SK-N-DZ (cell line): ENCODE results near the gene ATRN.

ENCODE experiments used
- DNase-seq: peaks from one replicate; pipeline ENCODE4 v3.0.0-alpha.2; 2015; ENCODE audit warnings: low spot score

ATRN gene

DNA sequence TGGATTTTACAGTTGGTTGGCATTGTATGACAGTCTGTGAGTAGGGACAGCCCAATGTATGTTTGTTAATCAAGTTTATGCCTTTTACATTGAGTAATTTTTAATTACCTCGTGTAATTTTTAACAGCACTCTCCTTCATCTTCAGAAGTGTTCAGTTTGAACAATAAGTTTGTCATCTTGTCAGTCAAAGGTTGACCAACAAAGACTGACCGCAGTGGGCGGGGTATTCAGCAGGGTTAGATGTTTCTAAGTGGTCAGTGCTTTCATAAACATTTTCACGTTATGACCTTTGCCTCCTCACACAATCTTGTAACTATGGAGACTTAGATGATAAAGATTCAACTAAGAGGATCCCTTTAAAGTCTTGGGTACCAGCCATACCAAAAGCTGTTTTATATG, 151.6 kb downstream of the ATRN start:
- no peak for DNase-seq

DNA sequence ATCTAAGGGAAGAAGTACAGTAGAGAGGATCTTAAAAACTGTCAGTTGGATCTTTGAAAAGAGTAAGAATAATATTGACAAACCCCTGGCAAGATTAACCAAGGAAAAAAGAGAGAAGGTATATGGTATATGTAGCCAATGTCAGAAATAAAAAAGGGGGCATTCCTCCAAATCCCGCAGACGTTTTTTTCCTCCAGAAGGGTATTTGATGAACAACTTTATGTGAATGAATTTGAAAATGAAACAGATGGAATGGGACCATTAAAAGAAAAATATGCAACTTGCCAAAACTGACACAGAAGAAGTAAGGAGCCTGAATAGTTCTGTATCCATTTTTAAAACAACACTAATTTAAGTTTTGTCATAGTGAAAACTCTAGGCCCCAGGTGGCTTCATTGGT, 156.7 kb downstream of the ATRN start:
- no peak for DNase-seq

DNA sequence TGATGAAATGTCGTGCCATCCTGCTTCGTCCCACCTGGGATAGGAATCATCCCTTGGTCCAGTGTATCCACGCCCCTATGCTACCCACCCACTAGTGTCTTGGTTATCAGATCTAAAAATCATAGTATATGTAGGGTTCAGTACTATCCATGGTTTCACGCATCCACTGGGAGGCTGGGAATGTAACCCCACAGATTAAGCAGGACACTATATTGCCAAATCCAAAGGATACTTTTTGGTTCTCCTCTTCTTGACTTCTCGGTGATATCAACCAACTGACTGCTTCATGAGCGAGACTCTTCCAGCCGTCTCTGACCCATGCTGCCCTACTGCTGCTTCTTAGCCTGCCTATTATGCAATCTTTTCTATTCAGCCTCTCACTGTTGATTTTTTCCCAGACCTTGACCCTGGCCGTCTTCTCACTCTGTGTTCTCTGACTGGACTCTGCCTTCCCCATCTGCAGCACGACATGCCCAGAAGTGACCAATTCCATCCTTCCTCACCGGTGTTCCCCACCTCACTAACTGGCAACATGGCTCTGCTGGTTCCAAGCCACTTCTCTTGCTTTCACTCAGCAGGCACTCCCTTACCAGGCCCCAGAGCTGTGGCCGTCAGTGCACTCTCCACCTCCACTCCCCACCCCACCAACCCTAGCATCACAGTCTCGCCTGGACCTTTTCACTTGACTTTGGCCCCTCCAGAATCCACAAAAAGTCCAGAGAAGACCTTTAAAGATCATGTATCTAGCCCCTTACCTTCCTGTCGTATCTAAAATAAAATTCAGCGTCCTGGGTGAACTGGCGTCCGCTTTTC, 157.9 kb downstream of the ATRN start:
- DNase-seq, result no peak

DNA sequence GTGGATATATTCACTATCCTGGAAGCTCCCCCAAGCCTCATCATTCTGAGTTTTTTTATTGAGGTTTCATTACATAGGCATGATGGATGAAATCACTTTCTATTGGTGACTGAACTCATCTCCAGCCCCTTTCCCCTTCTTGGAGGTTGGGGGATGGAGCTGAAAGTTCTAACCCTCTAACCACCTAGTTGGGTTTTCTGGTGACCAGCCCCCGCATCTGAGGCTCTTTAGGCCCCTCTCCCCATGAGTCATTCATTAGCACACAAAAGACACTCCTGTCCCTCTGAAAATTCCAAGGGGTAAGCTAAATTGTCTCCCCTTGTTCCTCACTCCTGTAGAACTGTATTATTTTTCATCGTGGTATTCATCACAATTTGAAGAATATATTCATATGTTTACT, 159.1 kb downstream of the ATRN start:
- DNase-seq, result no peak

DNA sequence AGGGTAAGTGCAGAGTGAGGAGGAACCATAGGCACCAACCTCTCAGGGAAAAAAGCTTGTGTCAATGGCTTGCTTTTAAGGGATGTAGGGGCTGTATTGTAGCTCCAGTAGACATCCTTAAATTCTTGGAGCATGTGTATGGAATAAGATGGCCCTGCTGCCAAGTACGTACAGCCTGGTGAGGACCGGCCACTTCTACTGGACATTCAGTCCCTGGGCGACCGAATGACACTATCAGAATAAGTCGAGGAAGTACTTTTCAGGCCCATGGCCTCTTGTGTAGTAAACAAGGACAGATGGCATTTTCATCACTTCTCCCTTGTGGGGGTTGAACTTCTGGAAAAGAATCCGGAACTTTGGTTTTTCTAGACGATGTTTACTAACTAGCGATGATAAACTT, 159.6 kb downstream of the ATRN start:
- no peak for DNase-seq

DNA sequence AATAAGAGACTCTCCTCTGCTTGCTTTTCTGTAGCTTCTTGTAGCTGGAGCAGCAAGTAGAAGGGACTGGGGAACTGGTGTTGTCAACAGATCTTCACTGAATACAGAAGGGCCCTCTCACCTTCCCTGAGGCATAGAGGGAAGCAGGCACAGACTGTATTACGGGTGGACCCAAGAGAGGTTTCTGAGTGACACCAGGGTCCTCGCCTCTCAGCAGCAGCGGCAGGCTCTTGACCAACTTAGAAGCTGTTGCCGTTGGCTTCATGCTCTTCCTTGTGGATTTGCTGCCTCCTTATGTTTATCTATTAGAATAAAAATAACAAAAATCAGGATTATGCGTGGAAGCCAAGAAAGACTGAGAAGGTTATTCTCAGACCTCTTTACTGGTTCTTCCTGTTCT, 160.7 kb downstream of the ATRN start:
- no peak for DNase-seq

DNA sequence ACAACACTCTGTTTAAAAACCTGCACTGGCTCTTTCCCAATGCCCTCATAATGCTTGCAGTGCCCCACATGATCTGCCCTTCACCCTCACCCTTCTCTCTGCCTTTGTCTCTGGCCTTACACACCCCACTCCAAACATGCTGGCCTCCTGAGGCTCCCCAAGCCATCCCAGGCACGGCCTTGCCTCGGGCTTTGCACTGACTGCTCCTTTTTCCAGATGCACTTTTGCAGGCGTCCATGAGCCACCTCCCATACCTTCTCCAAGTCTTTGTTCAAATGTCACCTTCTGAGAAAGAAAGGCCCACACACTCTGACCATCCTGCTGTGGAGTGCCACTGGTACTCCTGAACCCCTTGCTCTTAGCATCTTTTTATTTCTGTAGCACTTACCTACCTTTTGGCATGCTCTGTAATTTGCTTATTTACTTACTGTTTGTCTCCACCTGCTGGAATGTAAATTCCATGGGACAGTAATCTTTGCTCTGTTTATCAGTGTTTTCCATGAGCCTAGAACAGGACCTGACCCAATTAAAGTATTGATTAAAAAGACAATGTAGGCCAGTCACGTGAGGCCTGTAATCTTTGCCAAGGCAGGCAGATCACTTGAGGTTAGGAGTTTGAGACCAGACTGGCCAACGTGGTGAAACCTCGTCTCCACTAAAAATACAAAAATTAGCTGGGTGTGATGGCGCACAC, 161.6 kb downstream of the ATRN start:
- DNase-seq, result no peak

DNA sequence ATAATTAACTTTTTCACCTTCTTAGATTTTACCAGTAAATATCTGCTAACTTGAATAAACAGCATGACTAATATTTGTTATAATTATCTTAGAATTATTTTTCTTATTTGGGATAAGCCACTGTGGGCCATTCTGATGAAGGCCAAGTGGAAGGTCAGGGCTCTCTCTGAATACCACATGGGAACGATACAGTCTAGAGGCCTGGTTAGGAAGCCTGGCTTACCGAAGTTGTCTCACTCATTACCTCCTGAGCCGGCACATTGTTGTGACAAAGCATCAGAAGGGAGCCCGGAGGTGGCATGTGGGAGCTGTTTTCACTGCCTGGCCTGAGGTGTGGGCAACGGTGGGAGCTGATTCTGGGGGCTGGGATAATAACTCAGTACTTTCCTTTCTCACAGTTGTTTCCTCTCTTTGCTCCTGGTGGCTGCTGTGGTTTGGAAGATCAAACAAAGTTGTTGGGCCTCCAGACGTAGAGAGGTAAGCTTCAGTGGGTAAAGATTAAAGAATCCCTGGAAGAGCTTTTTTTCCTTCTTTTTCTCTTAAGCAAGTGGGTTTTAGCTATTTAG, 163.2 kb downstream of the ATRN start:
- no peak for DNase-seq

DNA sequence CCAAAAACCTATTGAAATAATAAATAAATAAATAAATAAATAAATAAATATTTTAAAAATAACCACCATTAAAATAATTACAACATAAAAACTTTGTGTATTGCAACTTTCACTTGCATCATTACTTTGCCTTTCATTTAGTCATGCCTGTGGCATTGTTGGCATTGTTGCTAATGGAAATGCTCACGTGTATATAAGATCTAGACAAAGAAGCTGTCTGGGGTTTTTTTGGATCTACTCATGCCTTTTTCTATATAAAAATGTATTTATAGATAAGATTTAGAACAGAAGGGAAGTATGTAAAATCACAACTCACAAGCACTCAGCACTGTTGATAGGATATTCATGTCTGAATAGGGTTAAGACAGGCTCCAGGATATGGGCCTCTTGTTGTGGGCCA, 164.5 kb downstream of the ATRN start:
- no peak for DNase-seq

DNA sequence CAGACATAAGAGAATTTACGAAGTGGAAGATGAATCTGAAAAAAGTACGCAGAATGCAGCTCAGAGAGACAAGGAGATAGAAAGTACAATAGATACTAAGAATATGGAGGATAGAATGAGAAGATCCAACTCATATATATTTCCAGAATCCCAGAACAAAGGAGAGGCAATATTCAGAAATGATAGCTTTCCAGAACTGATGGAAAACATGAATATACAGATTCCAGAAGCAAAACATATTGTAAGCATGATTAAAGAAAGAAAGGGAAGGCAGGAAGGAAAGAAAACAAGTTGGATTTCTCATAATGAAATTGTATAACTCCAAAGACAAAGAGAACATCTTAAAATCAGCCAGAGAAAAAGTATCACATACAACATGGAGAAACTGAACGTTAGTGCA, 169.4 kb downstream of the ATRN start:
- no peak for DNase-seq

DNA sequence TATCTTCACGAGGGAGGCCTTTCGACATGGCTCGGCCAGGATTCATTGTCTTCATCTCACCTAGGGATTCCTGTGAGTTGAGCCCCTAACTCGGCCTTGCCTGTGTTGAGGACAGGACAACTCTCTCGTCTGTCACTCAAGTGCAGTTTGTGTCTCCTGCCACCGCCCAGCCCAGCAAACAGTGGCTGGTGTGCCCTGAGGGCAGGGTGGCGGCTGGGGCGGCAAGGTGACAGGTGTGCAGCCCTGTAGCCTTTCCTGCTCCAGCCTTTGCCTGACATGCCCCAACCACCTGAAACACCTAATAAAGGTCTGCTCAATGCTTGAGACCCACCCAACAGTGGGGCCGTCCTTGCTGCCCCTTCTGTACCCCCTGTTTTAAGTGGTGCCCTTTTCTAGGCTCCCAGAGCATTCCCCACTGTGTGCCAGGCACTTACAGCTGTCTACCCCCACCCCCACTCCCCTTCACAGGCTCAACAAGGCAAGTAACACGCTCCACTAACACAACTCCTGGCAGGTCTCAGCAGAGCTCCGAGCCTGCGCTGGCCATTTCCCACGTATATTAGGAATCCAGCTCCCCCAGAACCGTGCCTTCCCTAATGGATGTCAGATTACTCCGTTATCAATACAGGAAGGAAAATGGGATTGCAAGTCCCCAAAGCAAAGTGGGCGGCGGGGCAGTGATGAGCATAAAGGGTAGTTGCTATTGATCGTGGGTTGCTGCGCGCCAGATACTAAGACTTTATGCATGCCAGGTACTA, 174.7 kb downstream of the ATRN start:
- DNase-seq, result no peak

DNA sequence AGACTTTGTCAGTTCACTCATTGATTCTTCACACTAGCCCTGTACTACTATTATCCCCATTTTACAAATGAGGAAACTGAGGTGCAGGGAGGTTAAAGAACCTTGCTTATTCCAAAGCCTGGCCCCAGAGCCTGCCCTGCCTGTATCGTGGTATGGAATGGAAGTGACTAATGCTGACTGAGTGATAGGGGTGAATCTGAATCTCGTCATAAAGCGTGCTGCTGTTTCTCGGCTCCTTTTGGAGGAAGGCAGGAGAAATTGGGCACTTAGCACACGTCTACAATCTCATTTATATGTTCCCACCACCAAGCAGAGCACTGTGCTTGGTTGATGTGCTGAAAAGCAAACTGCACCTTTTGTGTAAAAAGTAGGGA, 175.2 kb downstream of the ATRN start:
- no peak for DNase-seq

DNA sequence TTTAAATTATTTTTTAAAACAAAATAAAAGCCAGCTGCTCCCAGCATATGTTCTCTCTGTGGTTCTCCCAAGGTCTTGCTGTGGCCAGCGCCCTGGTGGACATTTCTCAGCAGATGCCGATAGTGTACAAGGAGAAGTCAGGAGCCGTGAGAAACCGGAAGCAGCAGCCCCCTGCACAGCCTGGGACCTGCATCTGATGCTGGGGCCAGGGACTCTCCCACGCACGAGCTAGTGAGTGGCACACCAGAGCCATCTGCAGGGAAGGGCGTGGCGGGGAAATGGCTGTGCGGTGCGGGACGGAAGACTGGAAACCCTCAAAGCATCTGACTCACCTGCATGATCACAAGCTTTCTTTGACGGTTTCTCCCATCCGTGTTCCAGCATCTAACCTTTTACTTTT, 175.8 kb downstream of the ATRN start:
- DNase-seq, result no peak

DNA sequence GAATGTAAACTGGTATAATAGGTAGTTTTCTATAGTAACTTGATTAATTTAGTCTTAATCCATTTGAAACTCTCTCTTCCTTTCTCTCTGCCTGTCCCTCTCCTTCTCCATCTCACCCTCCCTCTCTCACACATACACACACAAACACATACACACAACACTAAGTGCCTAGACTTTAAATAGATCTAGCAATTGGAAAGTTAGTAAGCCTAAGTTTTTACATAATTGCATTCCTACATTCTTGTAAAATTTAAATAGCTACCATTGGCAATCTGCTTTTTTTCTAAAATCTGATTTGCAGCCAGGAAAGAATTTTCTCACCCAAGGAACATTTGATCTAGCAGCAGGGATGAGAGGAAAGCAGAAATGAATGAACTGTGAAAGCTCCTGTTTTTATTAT, 176.7 kb downstream of the ATRN start:
- DNase-seq, result no peak

DNA sequence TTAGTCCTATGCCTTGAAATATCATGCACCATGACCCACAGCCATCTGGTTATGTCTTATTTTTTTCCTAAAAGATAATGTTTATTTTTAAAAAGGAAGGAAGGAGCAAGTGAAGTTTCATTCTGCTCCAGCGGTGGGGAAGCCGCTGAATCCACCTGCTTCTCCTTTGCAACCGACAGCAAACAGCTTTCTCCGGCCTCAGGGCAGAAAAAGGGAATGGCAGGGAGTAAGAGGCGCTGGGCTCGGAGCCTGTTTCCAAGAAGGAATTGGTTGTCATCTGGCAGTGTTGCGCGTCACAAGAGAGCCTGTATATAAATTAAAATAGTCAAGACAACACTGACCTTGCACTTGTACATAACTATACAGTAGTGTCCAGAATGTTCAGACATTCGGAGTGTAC, 178.1 kb downstream of the ATRN start:
- no peak for DNase-seq

DNA sequence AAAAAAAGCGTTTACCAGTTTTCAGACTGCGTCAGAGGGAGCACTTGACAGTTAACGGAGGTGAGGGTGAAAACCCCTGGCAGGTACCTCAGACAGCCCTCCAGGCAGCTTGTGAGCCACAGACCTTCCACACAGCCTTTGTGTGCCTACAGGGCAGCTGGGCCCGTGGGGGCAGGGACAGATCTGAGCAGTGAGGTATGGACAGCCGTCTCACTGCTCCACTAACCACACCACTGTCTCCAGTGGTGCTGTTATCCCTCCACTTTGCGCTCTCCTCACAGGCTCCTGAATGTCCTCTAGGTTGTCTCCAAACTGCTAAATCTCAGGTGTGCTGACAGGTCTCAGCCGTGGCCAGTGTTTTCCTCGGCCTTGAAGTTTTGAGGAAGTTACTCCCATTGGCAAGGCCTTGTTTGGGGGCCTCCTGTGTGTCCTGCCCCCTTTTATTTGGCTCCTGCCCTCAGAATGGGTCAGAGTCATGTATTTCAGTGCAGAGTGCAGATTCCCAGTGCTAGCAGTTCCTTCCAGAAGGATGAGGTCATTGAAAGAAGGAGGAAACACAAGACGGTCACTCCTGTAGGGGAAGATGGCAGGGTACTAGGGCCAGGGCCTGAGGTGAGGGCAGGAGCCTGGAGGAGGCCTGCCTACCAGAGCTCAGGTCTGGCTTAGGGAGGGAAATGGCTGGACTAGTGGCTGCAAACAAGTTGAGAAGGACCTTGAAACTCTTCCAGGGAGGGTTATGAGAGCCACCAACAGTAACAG, 180.6 kb downstream of the ATRN start:
- DNase-seq, result no peak

DNA sequence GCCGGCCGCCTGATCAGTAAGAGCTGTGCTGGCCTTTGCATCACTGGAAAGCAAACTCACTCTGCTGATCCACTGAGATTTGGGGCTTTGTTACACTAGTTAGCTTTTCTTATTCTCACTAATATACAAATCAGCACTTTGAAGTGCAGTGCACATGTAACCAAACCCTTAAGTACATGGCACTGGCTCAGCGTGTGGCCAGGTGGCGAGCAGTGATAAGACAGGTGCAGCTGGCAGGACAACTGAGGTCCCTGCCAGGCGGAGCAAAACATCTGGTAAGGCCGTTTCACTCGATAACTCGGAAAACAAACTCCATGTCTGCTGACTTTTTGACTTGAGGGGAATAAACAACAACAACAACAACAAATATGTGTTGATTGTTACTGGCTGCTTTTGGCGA, 181.4 kb downstream of the ATRN start:
- DNase-seq, result no peak

DNA sequence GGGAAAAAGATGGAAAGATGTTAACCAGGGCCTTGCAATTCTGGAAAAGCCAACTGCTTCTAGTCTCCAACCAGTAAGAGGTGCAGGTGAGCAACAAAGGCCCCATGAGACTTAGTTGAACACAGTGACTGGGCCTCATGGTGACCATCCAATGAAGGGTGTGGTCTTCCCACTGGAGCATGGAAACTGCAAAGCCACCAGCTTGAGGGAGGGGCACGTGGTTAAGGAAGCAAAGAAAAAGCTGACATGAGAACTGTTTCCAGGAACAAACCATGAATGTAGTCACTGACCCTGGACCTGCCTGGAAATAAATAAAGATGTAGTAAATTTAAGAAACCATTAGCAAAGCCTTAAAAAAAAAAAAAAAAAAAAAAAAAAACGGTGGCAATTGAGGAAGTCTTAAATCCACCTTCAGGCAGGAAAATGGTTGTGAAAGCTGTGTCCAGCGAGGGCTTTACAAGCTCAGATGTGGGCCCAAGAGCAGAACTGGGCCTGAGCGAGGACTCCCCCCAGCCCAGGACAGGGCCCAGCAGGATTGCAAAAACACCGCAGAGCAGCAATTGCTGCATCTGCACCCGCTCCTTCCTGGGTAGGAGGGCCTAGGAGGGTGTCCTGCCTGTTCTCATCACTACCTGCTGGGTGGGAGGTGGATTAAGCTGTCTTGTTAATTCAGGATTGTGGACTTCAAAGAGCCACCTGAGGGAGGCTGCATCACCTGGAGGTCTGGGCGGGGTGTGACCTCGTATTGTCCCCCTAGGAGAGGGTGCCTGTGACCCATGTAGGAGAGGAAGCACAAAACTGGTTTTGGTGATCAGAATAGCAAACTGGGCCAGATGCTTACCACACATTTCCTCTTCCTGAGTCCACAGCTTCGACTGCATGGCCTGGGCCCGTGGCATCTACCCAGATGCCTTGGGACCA, 182.1 kb downstream of the ATRN start:
- no peak for DNase-seq

DNA sequence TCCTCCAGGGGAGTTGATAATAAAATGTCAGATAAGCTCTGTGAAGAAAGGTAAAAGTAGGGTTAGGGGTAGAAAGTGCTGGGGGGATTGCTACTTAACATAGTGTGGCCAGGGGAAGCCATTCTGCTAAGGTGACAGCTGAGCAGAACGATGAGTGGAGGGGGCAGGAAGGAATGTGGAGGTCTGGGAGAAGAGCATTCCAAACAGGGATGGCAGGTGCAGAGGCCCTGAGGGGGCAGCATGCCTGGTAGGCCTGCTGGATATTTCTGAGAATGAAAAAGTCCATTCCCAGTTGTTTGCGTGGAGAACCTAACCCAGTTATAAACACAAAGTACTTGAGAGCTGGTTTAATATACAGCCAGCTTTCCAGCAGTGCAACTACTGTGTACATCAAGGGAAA, 183.1 kb downstream of the ATRN start:
- no peak for DNase-seq

DNA sequence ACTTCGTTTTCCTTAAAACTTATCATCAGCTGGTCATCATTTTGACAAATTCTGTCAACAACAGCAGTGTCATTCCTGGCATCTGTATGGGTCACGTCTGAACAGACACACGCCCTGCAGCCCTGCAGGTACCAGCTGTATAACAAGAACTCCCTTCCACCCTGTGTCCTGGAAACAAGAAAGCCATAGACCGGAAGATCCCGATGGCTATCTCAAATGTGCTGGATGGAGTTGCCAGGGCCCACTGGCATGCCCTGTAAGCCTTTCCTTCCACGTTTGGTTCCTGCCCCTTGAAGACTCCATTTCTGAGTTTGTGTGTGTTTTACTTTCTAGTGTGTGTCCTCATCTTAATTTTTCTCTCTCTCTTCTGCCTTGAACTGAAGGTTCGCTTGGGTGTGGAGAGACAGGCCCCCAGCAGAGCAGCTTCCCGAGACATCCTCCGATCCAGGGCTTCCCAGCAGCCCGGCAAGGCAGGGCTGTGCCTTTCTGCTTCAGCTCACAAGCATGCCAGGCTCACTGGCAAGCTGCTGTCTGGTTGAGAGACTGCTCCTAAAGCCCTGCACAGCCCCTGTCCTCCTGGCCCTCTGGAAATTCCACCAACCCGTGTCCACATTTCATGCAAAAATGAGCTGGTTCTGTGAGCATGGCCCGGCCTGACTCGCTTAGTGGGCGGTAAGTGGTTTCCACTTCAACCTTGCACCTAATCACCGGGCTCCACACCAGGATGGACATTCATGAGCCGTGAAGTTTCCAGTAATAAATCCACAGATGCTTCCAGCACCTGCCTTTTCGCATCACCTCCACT, 183.7 kb downstream of the ATRN start:
- DNase-seq, result no peak
